IPS DF 4.7 (cell line): ENCODE data around the gene WNT11.

Source experiments
- DNase-seq: peaks from one replicate; pipeline ENCODE4 v3.0.0-alpha.2; 2013; ENCODE audit warnings: low spot score; ENCODE audit errors: extremely low read depth

Gene WNT11

GRCh38 chr11:76219243-76219642 is 12.9 kb upstream of the WNT11 start:
- DNase-seq = no peak

DNA sequence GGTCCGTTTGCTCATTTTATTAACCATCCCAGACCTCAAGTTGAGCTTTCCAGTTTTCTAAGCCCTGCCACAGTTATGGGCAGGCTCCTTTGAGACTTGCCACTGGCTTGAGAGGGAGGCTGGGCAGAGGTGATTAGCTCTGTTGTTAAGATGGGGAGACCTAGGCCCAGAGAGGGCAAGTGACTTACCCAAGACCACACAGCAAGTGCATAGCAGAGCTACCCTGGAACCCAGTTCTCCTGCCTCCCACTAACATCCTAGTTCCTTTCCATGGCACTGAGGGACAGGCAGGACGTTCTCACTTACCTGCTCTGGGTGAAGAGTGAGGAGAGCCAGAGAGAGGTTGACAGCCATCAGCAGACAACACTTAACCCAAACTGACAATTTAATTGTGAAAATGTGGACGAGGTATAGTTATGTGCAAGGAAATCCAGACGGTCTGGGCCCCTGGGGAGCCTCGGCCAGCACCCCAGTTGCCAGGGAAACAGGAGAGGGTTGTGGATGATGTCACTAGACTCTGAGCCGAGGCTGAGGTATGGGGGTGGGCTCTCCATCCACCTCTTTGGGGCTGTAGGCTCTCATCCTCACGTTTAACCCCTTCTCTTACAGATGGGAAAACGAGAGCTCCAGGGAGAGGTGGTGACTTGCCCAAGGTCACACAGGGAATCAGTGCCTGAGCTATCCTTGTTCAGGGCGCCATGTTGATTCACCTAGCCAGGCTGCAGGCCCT is 12.3 kb upstream of the WNT11 start:
- DNase-seq = no peak

DNA sequence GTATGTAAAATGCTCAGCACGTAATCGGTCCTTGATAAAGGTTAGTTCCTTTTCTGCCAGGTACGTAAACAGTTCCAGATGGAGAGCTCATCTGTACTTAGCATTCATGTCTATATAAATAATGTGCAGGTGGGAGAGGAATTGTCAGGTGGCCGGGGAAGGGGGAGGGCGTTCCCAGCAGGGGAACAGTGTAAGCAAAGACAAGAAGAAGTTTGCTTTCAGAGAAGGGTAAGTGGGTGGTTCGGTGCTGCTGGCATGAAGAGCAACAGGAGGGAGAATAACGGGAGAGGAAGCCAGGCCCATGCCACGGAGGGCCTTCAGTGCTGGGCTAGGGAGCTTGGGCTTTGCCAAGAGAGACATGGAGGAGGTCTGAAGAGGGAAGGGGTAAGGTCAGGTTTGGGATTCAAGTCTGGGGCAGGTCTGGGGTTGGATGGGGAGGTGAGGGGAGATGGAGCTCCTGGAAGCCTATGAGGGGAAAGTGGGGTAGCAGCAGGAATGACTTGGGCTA is 11.4 kb upstream of the WNT11 start:
- DNase-seq = no peak

- no peak for DNase-seq
These were observed 10.4 kb upstream of the WNT11 start for GRCh38 chr11:76216536-76217325.

- no peak for DNase-seq
These were observed 9.6 kb upstream of the WNT11 start for GRCh38 chr11:76215941-76216340.

- no peak for DNase-seq
These were observed 8.8 kb upstream of the WNT11 start for GRCh38 chr11:76214968-76215548.

DNA sequence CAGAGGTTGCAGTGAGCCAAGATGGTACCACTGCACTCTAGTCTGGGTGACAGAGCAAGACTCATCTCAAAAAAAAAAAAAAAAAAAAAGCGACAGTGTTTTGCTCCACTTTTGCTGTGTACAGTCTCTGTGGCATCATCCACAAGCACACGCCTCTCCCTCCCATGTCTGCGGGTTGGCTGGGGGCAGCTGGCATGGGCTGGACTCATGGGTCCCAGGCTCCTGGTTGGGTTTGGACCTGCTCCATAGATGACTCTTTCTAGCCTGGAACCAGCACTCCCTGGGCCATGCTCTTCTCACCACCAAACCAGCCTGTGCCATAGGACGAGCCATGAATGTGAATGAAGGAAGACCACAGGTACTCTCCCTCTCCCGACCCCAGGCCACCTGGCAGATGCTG is 7.9 kb upstream of the WNT11 start:
- no peak for DNase-seq

DNA sequence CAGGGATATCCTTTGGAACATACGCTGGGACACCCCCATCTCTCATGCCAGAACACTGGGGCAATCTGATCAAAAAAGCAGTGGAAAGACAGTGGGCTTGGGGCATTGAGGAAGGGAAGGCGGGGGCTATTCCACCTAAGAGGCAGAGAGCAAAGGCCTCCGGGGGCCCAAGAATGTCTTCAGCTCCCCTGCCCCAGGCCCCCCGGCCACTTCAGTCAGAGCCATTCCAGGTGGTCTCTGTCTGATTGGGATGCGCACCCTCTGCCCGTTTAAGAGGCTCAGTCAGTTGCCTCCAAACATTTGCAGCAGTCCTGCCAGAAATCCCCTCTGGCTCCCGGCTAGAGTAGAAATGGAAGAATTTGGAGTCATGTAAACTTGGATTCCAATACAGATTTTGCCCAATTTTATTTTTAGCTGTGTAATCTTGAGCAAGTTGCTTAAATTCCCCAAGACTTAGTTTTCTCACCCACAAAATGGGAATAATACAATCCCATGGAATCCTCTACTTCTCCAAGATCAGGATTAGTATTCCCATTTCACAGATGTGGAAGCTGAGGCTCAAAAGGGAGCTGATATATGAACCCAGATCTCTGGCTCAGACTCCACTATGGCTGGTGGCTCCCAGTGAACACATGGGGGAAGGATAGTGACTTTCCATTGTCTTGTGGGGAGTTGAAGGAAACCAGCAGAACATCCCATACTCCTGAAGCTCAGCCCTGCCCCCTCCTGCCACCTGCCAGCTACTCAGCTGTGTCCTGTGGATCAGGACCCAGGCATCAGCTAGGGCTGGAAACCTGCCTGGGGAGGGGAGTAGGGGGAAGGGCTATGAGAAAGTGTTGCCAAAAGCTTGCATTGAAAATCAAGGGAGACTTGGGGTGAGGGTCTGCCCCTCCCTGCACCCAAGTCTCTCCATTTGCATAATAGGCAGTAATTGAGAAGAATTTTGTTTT is 6.1 kb upstream of the WNT11 start:
- no peak for DNase-seq

GRCh38 chr11:76210931-76211851 is 4.9 kb upstream of the WNT11 start:
- DNase-seq = no peak

GRCh38 chr11:76209973-76210930 is 4.0 kb upstream of the WNT11 start:
- DNase-seq = no peak

GRCh38 chr11:76209375-76209972 is 3.2 kb upstream of the WNT11 start:
- no peak for DNase-seq

- no peak for DNase-seq
These were observed 2.4 kb upstream of the WNT11 start for GRCh38 chr11:76208438-76209374.

GRCh38 chr11:76207642-76208401 is 1.5 kb upstream of the WNT11 start:
- no peak for DNase-seq

DNA sequence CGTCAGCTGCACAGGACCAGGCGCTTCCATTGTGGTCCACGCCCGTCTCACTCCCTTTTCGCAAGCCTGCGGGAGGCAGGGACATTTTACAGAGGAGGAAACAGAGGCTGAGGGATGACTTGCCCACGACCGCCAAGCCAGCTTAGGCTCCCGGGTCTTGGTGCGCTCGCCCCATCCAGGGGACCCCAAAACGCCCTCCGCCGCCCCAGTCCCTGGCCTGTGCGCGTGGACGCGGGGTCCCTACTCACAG is 300 bp downstream of the WNT11 start:
- DNase-seq = no peak

DNA sequence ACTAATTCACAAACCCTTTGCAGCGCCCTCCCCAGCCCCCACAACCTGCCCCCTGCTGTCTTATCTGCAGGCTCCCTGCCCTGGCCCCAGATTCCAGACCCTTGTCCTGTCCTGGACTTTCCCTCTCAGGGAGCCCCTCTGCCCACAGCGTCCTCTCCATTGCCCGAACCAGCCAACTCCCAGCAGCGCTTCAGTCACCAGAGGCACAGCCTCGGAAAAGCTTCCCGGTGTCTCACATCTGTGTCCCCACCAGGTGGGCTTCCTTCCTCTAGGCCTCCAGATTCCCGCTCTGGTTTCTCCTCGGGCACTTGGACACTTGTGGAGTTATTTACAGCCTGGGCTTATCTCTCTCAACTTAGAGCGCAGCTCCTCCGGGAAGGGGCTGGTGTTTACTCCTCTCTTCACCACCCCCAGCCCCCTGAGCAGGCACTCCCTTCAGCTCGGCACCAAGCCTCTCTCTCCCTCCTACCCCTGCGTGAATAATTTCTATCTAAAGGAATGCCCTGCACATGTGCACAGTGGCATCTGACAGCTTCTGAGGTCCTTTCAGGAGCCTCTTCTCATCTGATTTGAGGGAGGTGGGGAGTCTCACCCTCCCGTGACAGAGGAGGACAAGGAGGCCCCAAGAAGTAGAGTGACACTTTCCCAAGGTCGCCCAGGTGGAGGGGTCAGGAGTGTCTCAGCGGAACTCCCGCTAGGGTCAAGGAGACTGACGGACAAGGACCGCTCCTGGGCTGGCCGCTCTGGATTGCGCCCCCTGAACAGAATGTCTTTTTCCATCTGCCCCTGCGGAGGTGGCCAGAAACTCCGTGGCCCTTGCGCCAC is 838 bp downstream of the WNT11 start:
- DNase-seq = no peak

DNA sequence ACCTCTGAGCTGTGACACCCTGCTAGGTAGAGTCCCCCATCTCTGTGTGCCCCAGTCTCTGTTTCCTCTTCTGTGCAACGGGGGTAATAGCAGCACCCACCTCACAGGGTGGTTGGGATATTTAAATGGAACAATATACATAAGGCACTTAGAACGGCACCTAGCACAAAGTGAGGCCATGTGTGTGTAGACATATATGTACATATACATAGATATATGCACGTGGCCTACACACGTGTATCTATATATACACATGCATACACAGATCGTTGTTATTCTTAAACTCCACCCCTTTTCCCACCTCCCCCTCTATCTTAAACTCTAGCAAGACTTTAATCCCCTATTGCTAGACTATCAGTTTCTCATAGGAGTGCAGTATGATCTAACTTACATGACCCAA is 2.4 kb downstream of the WNT11 start:
- no peak for DNase-seq
